HCT116 (cell line): Measurements from ENCODE around the gene ECT2. TPM values are rescaled to one million over a fixed set of nuclear protein-coding genes. Genes with fewer than 3 reads are reported as not detected.

Source experiments
- ATAC-seq: fragments of 200-7000 bp; cut with Tn5 transposase; 2 replicates; pipeline ENCODE4 v1.9.1; 2020; ENCODE audit warnings: mild to moderate bottlenecking, moderate library complexity
- BruUV-seq: library from RNA; stranded (reverse); fragments of 400-500 nt; replicated peaks from 2 replicates; lab custom pipeline; 2021; lab: Mats Ljungman, UMichigan
- CTCF ChIA-PET: fragments of 300-600 bp; sonication (Branson Sonifier 250); formaldehyde crosslinking; loops from one replicate; lab custom pipeline; 2021; ENCODE audit warnings: antibody characterized with exemption; lab: Charles Lee
- POLR2A ChIA-PET: fragments of 300-600, 350-600 bp; sonication (Branson Sonifier 250); formaldehyde crosslinking; loops from one replicate; lab custom pipeline; 2021; ENCODE audit warnings: antibody characterized with exemption; lab: Charles Lee
- RAD21 ChIA-PET, 2 experiments: fragments of 300-600 bp; sonication (Branson Sonifier 250); formaldehyde crosslinking; loops; one replicate each; lab custom pipeline; 2023; ENCODE audit warnings: low total read pairs in 2 of 2; ENCODE audit not compliant: uncharacterized antibody in 2 of 2, unreplicated experiment in 2 of 2, low non-redundant PET in 1 of 2; lab: Charles Lee
- DNase-seq: peaks from one replicate; pipeline ENCODE4 v3.0.0-alpha.2; 2010; ENCODE audit warnings: low read depth, low spot score
- H2AFZ ChIP-seq: fragments of 200-600 bp; shearing (Covaris generic), sonication (generic); 2 replicates; pipeline ENCODE4 v1.6.1; 2017; ENCODE audit warnings: low read depth, mixed run types, mixed read lengths, antibody characterized with exemption, low read length; ENCODE audit not compliant: poor library complexity, severe bottlenecking
- H3K27ac ChIP-seq: 2 replicates; pipeline ENCODE4 v1.5.1; 2012; ENCODE audit warnings: low read depth, low read length
- H3K27me3 ChIP-seq: fragments of 200-600 bp; sonication (generic); 2 replicates; pipeline ENCODE4 v1.6.1; 2016; ENCODE audit warnings: mixed run types, low read length, mixed read lengths; ENCODE audit not compliant: insufficient read depth
- H3K36me3 ChIP-seq, 2 experiments: fragments of 200-500 bp in 1 of 2; fragments of 200-600 bp in 1 of 2; sonication (Bioruptor generic) in 1 of 2; sonication (generic) in 1 of 2; 2 replicates each; pipeline versions ENCODE4 v1.5.1 to v1.6.1; 2014 to 2016; ENCODE audit warnings: low read length in 2 of 2, inconsistent platforms in 1 of 2, mixed read lengths in 1 of 2, mixed run types in 1 of 2; ENCODE audit not compliant: insufficient read depth in 2 of 2, control insufficient read depth in 1 of 2
- H3K4me1 ChIP-seq, 2 experiments: fragments of 200-600 bp in 1 of 2; sonication (generic) in 1 of 2; 2 replicates each; pipeline versions ENCODE4 v1.5.1 to v1.6.1; 2012 to 2017; ENCODE audit warnings: low read length in 2 of 2, inconsistent platforms in 1 of 2, mild to moderate bottlenecking in 1 of 2, mixed read lengths in 1 of 2, mixed run types in 1 of 2, moderate library complexity in 1 of 2; ENCODE audit not compliant: insufficient read depth in 2 of 2, control insufficient read depth in 1 of 2
- H3K4me2 ChIP-seq: fragments of 200-600 bp; sonication (generic); 2 replicates; pipeline ENCODE4 v1.6.1; 2017; ENCODE audit warnings: mixed run types, low read length, mixed read lengths
- H3K4me3 ChIP-seq, 2 experiments: fragments of 200-600 bp in 1 of 2; sonication (generic) in 1 of 2; replicated peaks in 1 of 2; 2 replicates each; pipeline ENCODE4 v1.5.1; 2011 to 2016; ENCODE audit warnings: low read length in 2 of 2, control low read depth in 1 of 2, low read depth in 1 of 2, mild to moderate bottlenecking in 1 of 2, mixed read lengths in 1 of 2, mixed run types in 1 of 2
- H3K79me2 ChIP-seq: fragments of 200-600 bp; sonication (generic); 2 replicates; pipeline ENCODE4 v1.6.1; 2017; ENCODE audit warnings: mild to moderate bottlenecking, mixed run types, low read length, moderate library complexity, mixed read lengths; ENCODE audit not compliant: insufficient read depth
- H3K9ac ChIP-seq: fragments of 200-600 bp; sonication (generic); 2 replicates; pipeline ENCODE4 v1.6.1; 2016; ENCODE audit warnings: low read length, mixed read lengths
- H3K9me2 ChIP-seq: fragments of 200-600 bp; sonication (generic), shearing (Covaris generic); 2 replicates; pipeline ENCODE4 v1.6.1; 2017; ENCODE audit warnings: mixed run types, mild to moderate bottlenecking, moderate library complexity; ENCODE audit not compliant: insufficient read depth
- H3K9me3 ChIP-seq, 2 experiments: fragments of 200-500 bp in 1 of 2; fragments of 200-600 bp in 1 of 2; sonication (Bioruptor generic) in 1 of 2; sonication (generic) in 1 of 2; 2 replicates each; pipeline ENCODE4 v1.6.1; 2014 to 2017; ENCODE audit warnings: low read length in 2 of 2, mixed read lengths in 2 of 2, inconsistent platforms in 1 of 2, low read depth in 1 of 2, mild to moderate bottlenecking in 1 of 2, mixed run types in 1 of 2, moderate library complexity in 1 of 2; ENCODE audit not compliant: control insufficient read depth in 1 of 2, insufficient read depth in 1 of 2
- H4K20me1 ChIP-seq: fragments of 200-600 bp; sonication (generic), shearing (Covaris generic); 2 replicates; pipeline ENCODE4 v1.6.1; 2017; ENCODE audit warnings: mixed run types, mild to moderate bottlenecking, moderate library complexity; ENCODE audit not compliant: insufficient read depth
- CBX3 ChIP-seq: IDR thresholded peaks from 2 replicates; pipeline ENCODE4 v1.6.1; 2012; ENCODE audit warnings: low read depth
- CEBPB ChIP-seq: IDR thresholded peaks from 2 replicates; pipeline ENCODE4 v1.6.1; 2012; ENCODE audit warnings: low read depth
- ELF1 ChIP-seq: IDR thresholded peaks from 2 replicates; pipeline ENCODE4 v1.6.1; 2012; ENCODE audit warnings: low read depth, borderline replicate concordance
- FOSL1 ChIP-seq: IDR thresholded peaks from 2 replicates; pipeline ENCODE4 v1.6.1; 2012; ENCODE audit warnings: low read depth
- REST ChIP-seq: IDR thresholded peaks from 2 replicates; pipeline ENCODE4 v1.6.1; 2012; ENCODE audit warnings: low read depth
- SIN3A ChIP-seq: IDR thresholded peaks from 2 replicates; pipeline ENCODE4 v1.6.1; 2012; ENCODE audit warnings: low read depth
- SP1 ChIP-seq: IDR thresholded peaks from 2 replicates; pipeline ENCODE4 v1.6.1; 2012; ENCODE audit warnings: low read depth
- SRF ChIP-seq: IDR thresholded peaks from 2 replicates; pipeline ENCODE4 v1.6.1; 2012; ENCODE audit warnings: low read depth
- TCF7L2 ChIP-seq: IDR thresholded peaks from 2 replicates; pipeline ENCODE4 v1.7.0; 2011; ENCODE audit warnings: borderline replicate concordance, inconsistent platforms; ENCODE audit not compliant: insufficient read depth, insufficient read length; ENCODE audit errors: extremely low read depth
- intact Hi-C: fragments of 100-400 bp; cut with micrococcal nuclease; formaldehyde crosslinking; loops from 2 replicates; pipeline ENCODE4 v1.10.0; 2022
- total RNA-seq: library from RNA; stranded (reverse); gene quantifications from one replicate; pipeline ENCODE4 v1.2.1, GENCODE V29; 2021; ENCODE audit not compliant: unreplicated experiment

Gene ECT2
- total RNA-seq, 1 experiment from 2014 or later: 95.6 TPM

- Histone ChIP-seq H3K27ac (no peak overlapping the region), H3K9me3 (no peaks in the 10 kb centered on the region), H3K4me2 (no peak overlapping the region), H3K27me3 (no peaks in the 10 kb centered on the region; the same call in 1 of the 2 replicates), H3K36me3 (no peaks in the 10 kb centered on the region), H3K79me2 (no peaks in the 10 kb centered on the region), H3K4me3 (no peak overlapping the region), H2AFZ (no peak overlapping the region), H3K9me2 (no peaks in the 10 kb centered on the region), H3K4me1 (no peaks in the 10 kb centered on the region), H4K20me1 (no peaks in the 10 kb centered on the region; the same call in 1 of the 2 replicates), H3K9ac (no peak overlapping the region)
- ChIA-PET RAD21 (no interaction called here), CTCF (no interaction called here), POLR2A (no interaction called here)
- ATAC-seq (no peak), DNase-seq (no peak)
- TF ChIP-seq CEBPB: no peak
- no peak for TF ChIP-seq SP1
- no peak for TF ChIP-seq FOSL1
- TF ChIP-seq SRF: no peak
- BruUV-seq: no TSS peak
- intact Hi-C loops: no loop called here
Observed at GRCh38 chr3:172840463-172840862, 89.9 kb downstream of the ECT2 start.

DNA sequence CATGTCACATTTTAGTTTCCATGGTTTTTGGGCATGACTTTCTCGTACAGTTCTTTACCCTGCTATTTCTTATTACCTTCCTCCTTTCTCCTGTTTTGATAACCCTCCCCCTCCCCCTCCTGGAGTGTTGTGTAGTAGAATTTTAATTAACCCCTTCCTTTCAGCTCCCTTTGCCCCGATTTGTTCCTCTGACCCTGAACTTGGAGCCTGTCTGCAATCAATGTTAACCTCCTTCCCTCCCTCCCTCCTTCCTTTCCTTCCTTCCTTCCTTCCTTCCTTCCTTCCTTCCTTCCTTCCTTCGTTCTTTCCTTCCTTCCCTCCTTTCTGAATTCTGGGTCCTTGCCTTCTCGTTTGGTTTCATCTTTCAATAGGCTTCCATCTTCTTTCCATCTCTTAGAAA is 90.4 kb downstream of the ECT2 start:
- no peak overlapping the region for H3K4me2 ChIP-seq
- no peaks in the 10 kb centered on the region for H3K9me2 ChIP-seq
- POLR2A ChIA-PET: no interaction called here
- H3K9me3 ChIP-seq: no peaks in the 10 kb centered on the region
- DNase-seq: no peak
- CTCF ChIA-PET: no interaction called here
- TF ChIP-seq SP1 (no peak), CBX3 (no peak), CEBPB (no peak), TCF7L2 (no peak), ELF1 (no peak), REST (no peak), SIN3A (no peak)
- H2AFZ ChIP-seq: no peak overlapping the region
- no peaks in the 10 kb centered on the region; the same call in 1 of the 2 replicates for H3K27me3 ChIP-seq
- no peaks in the 10 kb centered on the region for H3K79me2 ChIP-seq
- H4K20me1 ChIP-seq: no peaks in the 10 kb centered on the region
- ATAC-seq: no peak
- H3K4me3 ChIP-seq: no peak overlapping the region
- H3K9ac ChIP-seq: no peak overlapping the region
- no TSS peak for BruUV-seq
- no peaks in the 10 kb centered on the region for H3K4me1 ChIP-seq
- RAD21 ChIA-PET: no interaction called here
- H3K36me3 ChIP-seq: no peaks in the 10 kb centered on the region
- intact Hi-C loops: no loop called here
- H3K27ac ChIP-seq: no peak overlapping the region
